CD4-positive, alpha-beta T cell treated with Interleukin-15 for 1 hour (primary cell): Measurements from ENCODE around the gene NEGR1.

ENCODE experiments used
- DNase-seq: peaks from one replicate; pipeline ENCODE4 v3.0.0-alpha.2; 2020

NEGR1 gene

GRCh38 chr1:72229893-72230292 is 52.4 kb downstream of the NEGR1 start:
- DNase-seq: no peak

- DNase-seq: no peak
These were observed 54.7 kb downstream of the NEGR1 start for GRCh38 chr1:72227667-72228066.

GRCh38 chr1:72224506-72224905 is 57.8 kb downstream of the NEGR1 start:
- DNase-seq: no peak

GRCh38 chr1:72221811-72222210 is 60.5 kb downstream of the NEGR1 start:
- DNase-seq: no peak

- DNase-seq: no peak
These were observed 64.1 kb downstream of the NEGR1 start for GRCh38 chr1:72218141-72218739.

- no peak for DNase-seq
These were observed 75.3 kb downstream of the NEGR1 start for GRCh38 chr1:72207059-72207458.

- no peak for DNase-seq
These were observed 79.6 kb downstream of the NEGR1 start for GRCh38 chr1:72202761-72203160.

- DNase-seq: no peak
These were observed 84.6 kb downstream of the NEGR1 start for GRCh38 chr1:72197786-72198185.

GRCh38 chr1:72186733-72187307 is 95.5 kb downstream of the NEGR1 start:
- no peak for DNase-seq

- DNase-seq: no peak
These were observed 98.1 kb downstream of the NEGR1 start for GRCh38 chr1:72184099-72184701.

- DNase-seq: no peak
These were observed 99.5 kb downstream of the NEGR1 start for GRCh38 chr1:72182859-72183258.

- DNase-seq: no peak
These were observed 104.1 kb downstream of the NEGR1 start for GRCh38 chr1:72178266-72178665.

- no peak for DNase-seq
These were observed 104.6 kb downstream of the NEGR1 start for GRCh38 chr1:72177711-72178110.

- DNase-seq: no peak
These were observed 112.1 kb downstream of the NEGR1 start for GRCh38 chr1:72170246-72170645.

- DNase-seq: no peak
These were observed 115.9 kb downstream of the NEGR1 start for GRCh38 chr1:72166426-72166825.

- no peak for DNase-seq
These were observed 131.8 kb downstream of the NEGR1 start for GRCh38 chr1:72150508-72150907.

- DNase-seq: no peak
These were observed 140.5 kb downstream of the NEGR1 start for GRCh38 chr1:72141875-72142274.

GRCh38 chr1:72140222-72140621 is 142.1 kb downstream of the NEGR1 start:
- DNase-seq: no peak

GRCh38 chr1:72137656-72138055 is 144.7 kb downstream of the NEGR1 start:
- no peak for DNase-seq

- DNase-seq: no peak
These were observed 152.5 kb downstream of the NEGR1 start for GRCh38 chr1:72129869-72130268.

- no peak for DNase-seq
These were observed 160.0 kb downstream of the NEGR1 start for GRCh38 chr1:72122099-72122880.

- DNase-seq: no peak
These were observed 162.8 kb downstream of the NEGR1 start for GRCh38 chr1:72119491-72119890.

GRCh38 chr1:72117621-72118020 is 164.7 kb downstream of the NEGR1 start:
- no peak for DNase-seq

GRCh38 chr1:72115290-72115689 is 167.0 kb downstream of the NEGR1 start:
- DNase-seq: no peak
